Trophoblast cell (in vitro differentiated cells and primary cell): ENCODE results near the gene BCORL1.

Source experiments
- DNase-seq, 2 donors: peaks; one replicate each; pipeline ENCODE4 v3.0.0-alpha.2; 2016
- H2AFZ ChIP-seq: 2 replicates; pipeline ENCODE4 v1.6.1; 2013; ENCODE audit warnings: low read length, moderate library complexity, mild to moderate bottlenecking; ENCODE audit not compliant: insufficient read depth, poor library complexity
- H2AK5ac ChIP-seq: 2 replicates; pipeline ENCODE4 v1.6.1; 2013; ENCODE audit warnings: mild to moderate bottlenecking, low read length
- H2BK120ac ChIP-seq: 2 replicates; pipeline ENCODE4 v1.6.1; 2013; ENCODE audit warnings: low read length, mild to moderate bottlenecking, moderate library complexity; ENCODE audit not compliant: insufficient read depth, poor library complexity
- H2BK12ac ChIP-seq: 2 replicates; pipeline ENCODE4 v1.6.1; 2013; ENCODE audit warnings: mild to moderate bottlenecking, low read length, moderate library complexity
- H2BK5ac ChIP-seq: 2 replicates; pipeline ENCODE4 v1.6.1; 2013; ENCODE audit warnings: low read length, low read depth, moderate library complexity, mild to moderate bottlenecking; ENCODE audit not compliant: poor library complexity
- H3K14ac ChIP-seq: 2 replicates; pipeline ENCODE4 v1.6.1; 2013; ENCODE audit warnings: mild to moderate bottlenecking, low read length
- H3K18ac ChIP-seq: 2 replicates; pipeline ENCODE4 v1.6.1; 2013; ENCODE audit warnings: mild to moderate bottlenecking, low read length
- H3K23ac ChIP-seq: 2 replicates; pipeline ENCODE4 v1.6.1; 2013; ENCODE audit warnings: low read length
- H3K27ac ChIP-seq: 2 replicates; pipeline ENCODE4 v1.5.1; 2013; ENCODE audit warnings: low read depth, mild to moderate bottlenecking, inconsistent platforms, low read length, moderate library complexity
- H3K27me3 ChIP-seq: 2 replicates; pipeline ENCODE4 v1.6.1; 2013; ENCODE audit warnings: inconsistent platforms, mild to moderate bottlenecking, low read length, moderate library complexity; ENCODE audit not compliant: insufficient read depth
- H3K36me3 ChIP-seq, 2 experiments: 1 replicate in 1 of 2; 2 replicates in 1 of 2; pipeline ENCODE4 v1.6.1; 2013; ENCODE audit warnings: low read length in 2 of 2, mild to moderate bottlenecking in 2 of 2, moderate library complexity in 1 of 2; ENCODE audit not compliant: insufficient read depth in 2 of 2, control insufficient read depth in 1 of 2
- H3K4ac ChIP-seq: 2 replicates; pipeline ENCODE4 v1.6.1; 2013; ENCODE audit warnings: low read depth, mild to moderate bottlenecking, low read length, moderate library complexity
- H3K4me1 ChIP-seq, 2 experiments: 1 replicate in 1 of 2; 2 replicates in 1 of 2; pipeline ENCODE4 v1.6.1; 2013; ENCODE audit warnings: low read length in 2 of 2, mild to moderate bottlenecking in 2 of 2, moderate library complexity in 1 of 2; ENCODE audit not compliant: insufficient read depth in 2 of 2, control insufficient read depth in 1 of 2
- H3K4me2 ChIP-seq: 2 replicates; pipeline ENCODE4 v1.6.1; 2013; ENCODE audit warnings: inconsistent platforms, mild to moderate bottlenecking, low read length, moderate library complexity
- H3K4me3 ChIP-seq: 2 replicates; pipeline ENCODE4 v1.5.1; 2013; ENCODE audit warnings: mild to moderate bottlenecking, low read depth, low read length, inconsistent platforms
- H3K79me1 ChIP-seq: one replicate; pipeline ENCODE4 v1.6.1; 2013; ENCODE audit warnings: low read length
- H3K79me2 ChIP-seq: 2 replicates; pipeline ENCODE4 v1.6.1; 2013; ENCODE audit warnings: low read length, mild to moderate bottlenecking; ENCODE audit not compliant: control insufficient read depth, insufficient read depth, poor library complexity
- H3K9ac ChIP-seq: 2 replicates; pipeline ENCODE4 v1.6.1; 2013; ENCODE audit warnings: mild to moderate bottlenecking, low read length
- H3K9me3 ChIP-seq: 2 replicates; pipeline ENCODE4 v1.6.1; 2013; ENCODE audit warnings: low read depth, mild to moderate bottlenecking, control low read depth, inconsistent platforms, low read length; ENCODE audit not compliant: insufficient read depth
- H4K12ac ChIP-seq: 2 replicates; pipeline ENCODE4 v1.6.1; 2013; ENCODE audit warnings: low read depth, mild to moderate bottlenecking, low read length, moderate library complexity
- H4K8ac ChIP-seq: 2 replicates; pipeline ENCODE4 v1.6.1; 2013; ENCODE audit warnings: low read depth, mild to moderate bottlenecking, low read length, moderate library complexity
- H4K91ac ChIP-seq: one replicate; pipeline ENCODE4 v1.6.1; 2013; ENCODE audit warnings: low read depth, mild to moderate bottlenecking, low read length, moderate library complexity
- WGBS: extraction: QIAGEN DNeasy Blood & Tissue Kit; methylation state at CpG from one replicate; pipeline ENCODE4 v1.1.7; 2013; ENCODE audit warnings: missing lambda C conversion rate; ENCODE audit not compliant: insufficient read length, insufficient coverage; ENCODE audit errors: extremely low coverage; 5-methylcytosine and 5-hydroxymethylcytosine counted together

The BCORL1 gene

DNA sequence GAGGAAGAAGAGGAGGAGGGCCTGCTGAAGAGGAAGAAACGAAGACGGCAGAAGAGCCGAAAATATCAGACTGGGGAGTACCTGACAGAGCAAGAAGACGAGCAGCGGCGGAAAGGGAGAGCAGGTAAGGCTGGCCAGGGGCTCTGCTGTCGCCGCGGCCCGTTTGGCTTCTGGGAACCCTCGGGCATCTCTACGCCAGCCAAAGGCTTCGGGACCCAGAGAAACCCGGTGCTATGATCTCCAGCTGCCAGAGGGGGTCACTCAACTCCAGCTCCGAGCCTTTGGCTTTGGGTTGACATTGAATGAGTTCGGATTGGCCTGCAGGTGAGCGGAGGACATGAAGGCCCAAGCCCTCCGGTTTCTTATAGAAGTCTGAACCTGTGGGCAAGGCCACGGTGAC is 42.8 kb downstream of the BCORL1 start:
- H3K36me3 ChIP-seq = peaks cover 39 to 63% of the 10 kb centered on the region in 2 experiments
- DNase-seq = peak; percentile 10 to 56
- H2BK5ac ChIP-seq = no peak overlapping the region
- H4K12ac ChIP-seq = no peak overlapping the region
- H3K4me1 ChIP-seq = peaks cover 1 to 2% of the 10 kb centered on the region in 2 experiments
- no peak overlapping the region for H2AK5ac ChIP-seq
- H2BK12ac ChIP-seq = no peak overlapping the region
- no peak overlapping the region for H2AFZ ChIP-seq
- no peak overlapping the region for H3K14ac ChIP-seq
- WGBS = no CpG with 5 or more reads among the region's 19 CpGs
- H4K8ac ChIP-seq = no peak overlapping the region
- no peaks in the 10 kb centered on the region for H3K27me3 ChIP-seq
- no peaks in the 10 kb centered on the region for H3K9me3 ChIP-seq
- no peak overlapping the region for H3K9ac ChIP-seq
- H3K4ac ChIP-seq = no peak overlapping the region
- no peaks in the 10 kb centered on the region for H3K79me2 ChIP-seq
- no peak overlapping the region for H3K4me3 ChIP-seq
- H3K4me2 ChIP-seq = no peak overlapping the region
- no peaks in the 10 kb centered on the region for H3K79me1 ChIP-seq
- H3K27ac ChIP-seq = no peak overlapping the region
- H3K23ac ChIP-seq = no peak overlapping the region
- H4K91ac ChIP-seq = no peak overlapping the region
- no peak overlapping the region for H2BK120ac ChIP-seq
- no peak overlapping the region for H3K18ac ChIP-seq

DNA sequence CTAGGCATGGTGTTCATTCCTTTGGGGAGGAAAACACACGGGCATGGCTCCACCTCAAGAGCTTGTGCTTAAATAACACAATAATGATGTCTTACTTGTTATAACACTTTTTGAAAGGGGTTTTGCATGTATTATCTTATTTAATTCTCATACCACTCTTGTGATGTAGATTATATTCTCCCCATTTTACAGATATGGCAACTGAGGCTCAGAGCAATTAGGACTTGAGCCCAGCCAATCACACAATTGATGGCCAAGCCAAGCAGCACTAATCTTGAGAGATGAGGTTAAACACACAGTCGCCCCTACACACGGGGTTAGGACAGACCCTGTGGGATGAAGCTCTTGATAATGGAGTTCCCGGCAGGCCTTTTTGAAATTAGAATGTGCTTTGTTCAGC is 45.1 kb downstream of the BCORL1 start:
- Histone ChIP-seq H3K79me2 (no peaks in the 10 kb centered on the region), H2BK5ac (no peak overlapping the region), H3K9me3 (no peaks in the 10 kb centered on the region), H3K79me1 (no peaks in the 10 kb centered on the region), H3K27ac (no peak overlapping the region), H2BK12ac (no peak overlapping the region), H3K27me3 (no peaks in the 10 kb centered on the region), H3K4me2 (no peak overlapping the region), H3K36me3 (peaks cover 42 to 55% of the 10 kb centered on the region in 2 experiments), H3K18ac (no peak overlapping the region), H2AFZ (no peak overlapping the region), H3K4me3 (no peak overlapping the region), H3K23ac (no peak overlapping the region), H3K4me1 (peaks cover 1 to 2% of the 10 kb centered on the region in 2 experiments), H3K14ac (no peak overlapping the region), H4K8ac (no peak overlapping the region), H4K12ac (no peak overlapping the region), H4K91ac (no peak overlapping the region), H2AK5ac (no peak overlapping the region), H3K9ac (no peak overlapping the region), H2BK120ac (no peak overlapping the region), H3K4ac (no peak overlapping the region)
- WGBS = no CpG with 5 or more reads among the region's 4 CpGs
- no peak for DNase-seq

GRCh38 chrX:130028196-130028595 is 45.8 kb downstream of the BCORL1 start:
- Histone ChIP-seq H3K27ac (no peak overlapping the region), H3K36me3 (peaks cover 42 to 49% of the 10 kb centered on the region in 2 experiments), H4K12ac (no peak overlapping the region), H3K79me2 (no peaks in the 10 kb centered on the region), H3K4ac (no peak overlapping the region), H3K18ac (no peak overlapping the region), H2BK12ac (no peak overlapping the region), H2BK5ac (no peak overlapping the region), H3K27me3 (no peaks in the 10 kb centered on the region), H3K23ac (no peak overlapping the region), H4K8ac (no peak overlapping the region), H3K4me3 (no peak overlapping the region), H3K4me2 (no peak overlapping the region), H2BK120ac (no peak overlapping the region), H3K9me3 (no peaks in the 10 kb centered on the region), H2AFZ (no peak overlapping the region), H3K14ac (no peak overlapping the region), H3K9ac (no peak overlapping the region), H2AK5ac (no peak overlapping the region), H3K79me1 (no peaks in the 10 kb centered on the region), H3K4me1 (peaks cover 1 to 2% of the 10 kb centered on the region in 2 experiments), H4K91ac (no peak overlapping the region)
- DNase-seq = peak; percentile 16 to 59
- WGBS = no CpG with 5 or more reads among the region's 5 CpGs

DNA sequence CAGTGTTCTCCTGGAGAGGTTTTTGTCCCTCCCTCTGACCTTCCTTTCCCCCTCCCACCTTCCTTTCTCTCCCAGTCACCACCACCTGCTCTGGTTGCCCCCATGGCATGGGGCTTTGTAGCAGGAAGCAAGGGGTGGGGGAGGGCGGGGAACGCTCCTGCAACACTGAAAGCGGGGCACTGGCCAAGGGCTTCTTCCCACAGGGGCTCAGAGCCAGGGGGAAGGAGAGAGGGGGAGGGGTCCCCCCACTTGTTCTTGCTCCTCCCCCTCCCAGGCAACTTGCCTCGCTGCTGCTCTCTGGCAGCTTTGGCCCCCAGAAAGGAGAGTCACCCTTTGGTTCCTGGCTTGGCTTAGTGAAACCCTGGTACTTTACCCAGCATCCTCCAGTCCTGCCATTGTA is 48.4 kb downstream of the BCORL1 start:
- Histone ChIP-seq H3K14ac (no peak overlapping the region), H3K18ac (no peak overlapping the region), H4K91ac (no peak overlapping the region), H3K4me3 (no peak overlapping the region), H2AFZ (no peak overlapping the region), H3K9me3 (no peaks in the 10 kb centered on the region), H2BK120ac (no peak overlapping the region), H2BK12ac (no peak overlapping the region), H3K9ac (no peak overlapping the region), H3K36me3 (peaks cover 45% of the 10 kb centered on the region in 2 experiments), H3K79me2 (no peaks in the 10 kb centered on the region), H3K23ac (no peak overlapping the region), H4K12ac (no peak overlapping the region), H3K27me3 (no peaks in the 10 kb centered on the region), H3K27ac (no peak overlapping the region), H3K79me1 (no peaks in the 10 kb centered on the region), H2AK5ac (no peak overlapping the region), H4K8ac (no peak overlapping the region), H3K4me1 (no peaks in the 10 kb centered on the region), H3K4me2 (no peak overlapping the region), H2BK5ac (no peak overlapping the region), H3K4ac (no peak overlapping the region)
- WGBS = no CpG with 5 or more reads among the region's 4 CpGs
- DNase-seq = no peak
